SK-N-MC (cell line): Measurements from ENCODE around the gene OPRM1.

Source experiments
- EZH2 ChIP-seq: fragments of 200-600 bp; sonication (generic); IDR thresholded peaks from one replicate; pipeline ENCODE4 v1.6.1; 2017; ENCODE audit warnings: antibody characterized with exemption
- FOXP2 ChIP-seq: optimal IDR thresholded peaks from 2 replicates; pipeline ENCODE3; 2011; ENCODE audit warnings: mild to moderate bottlenecking, moderate library complexity; ENCODE audit not compliant: insufficient read depth; ENCODE audit errors: extremely low read length, control extremely low read depth
- POLR2AphosphoS5 ChIP-seq: IDR thresholded peaks from 2 replicates; pipeline ENCODE4 v1.6.1; 2012; ENCODE audit warnings: mild to moderate bottlenecking, low read depth, low read length, borderline replicate concordance

DNA sequence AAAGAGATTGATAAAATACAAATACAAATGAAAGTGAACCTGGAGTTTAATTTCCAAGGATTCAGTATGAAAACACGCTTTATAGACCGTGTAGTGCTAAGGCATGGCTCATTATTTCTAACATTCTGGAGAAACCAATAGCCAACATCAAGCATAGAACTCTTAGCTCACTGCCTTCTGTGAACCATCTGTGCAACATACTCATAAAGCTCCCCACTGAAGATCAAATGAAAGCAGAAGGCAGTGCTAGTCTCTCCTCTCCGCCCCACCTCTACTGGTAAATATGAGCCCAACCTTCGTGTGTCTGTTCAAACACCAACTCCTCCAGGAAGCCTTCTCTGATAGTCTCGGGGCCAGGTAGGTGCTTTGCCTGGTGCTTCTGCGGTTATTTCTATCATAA lies 163.9 kb downstream of the OPRM1 start:
- TF ChIP-seq EZH2 (no peak), POLR2AphosphoS5 (no peak), FOXP2 (no peak)
